Suprapubic skin (tissue), 4 donors: ENCODE results near the gene REG3A.

Experiments used
- POLR2A ChIP-seq, 2 donors: fragments of 450-650 bp; IDR thresholded peaks; one replicate each; pipeline ENCODE4 v1.6.1; 2017; ENCODE audit warnings: antibody characterized with exemption in 2 of 2, mild to moderate bottlenecking in 2 of 2, moderate library complexity in 2 of 2
- POLR2AphosphoS5 ChIP-seq, 3 donors: sonication (generic); formaldehyde crosslinking; IDR thresholded peaks; one replicate each; pipeline ENCODE4 v1.6.1; 2017; ENCODE audit warnings: antibody characterized with exemption in 3 of 3
- TF ChIP-seq, protein P1 (sequence below), 2 donors: fragments of 200-600 bp in 1 of 2; fragments of 450-650 bp in 1 of 2; sonication (generic) in 1 of 2; IDR thresholded peaks; one replicate each; pipeline ENCODE4 v1.5.1; 2016 to 2019; ENCODE audit warnings: antibody characterized with exemption in 2 of 2, mild to moderate bottlenecking in 1 of 2, moderate library complexity in 1 of 2

DNA sequence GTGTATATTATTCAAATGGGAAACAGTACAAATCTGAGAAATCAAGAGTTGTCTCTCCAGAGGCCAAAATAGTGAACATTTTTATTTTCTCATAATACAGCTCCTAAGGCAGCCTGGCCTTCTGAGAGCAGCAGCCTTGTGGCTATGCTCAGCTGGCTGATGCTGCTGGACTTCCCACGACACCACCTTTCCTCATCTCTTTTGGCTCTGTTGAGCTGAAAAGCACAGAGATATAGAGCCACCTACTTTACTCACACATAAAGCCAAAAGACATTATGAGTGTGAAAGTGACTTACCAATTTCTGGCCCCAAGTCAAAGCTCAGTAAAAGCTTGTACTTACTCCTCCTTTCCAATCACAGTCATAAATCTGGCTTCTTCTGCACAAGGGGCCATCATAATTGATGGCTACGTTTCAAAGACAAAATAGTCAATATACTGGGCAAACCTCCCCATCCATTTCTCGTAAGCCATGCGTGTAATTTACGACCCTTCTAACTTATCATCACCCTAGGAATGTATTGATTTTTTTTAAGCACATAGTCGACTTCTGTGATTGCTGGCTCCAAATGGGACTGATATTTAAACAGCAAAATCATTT, 18.6 kb upstream of the REG3A start:
- TF ChIP-seq, protein P1, sequence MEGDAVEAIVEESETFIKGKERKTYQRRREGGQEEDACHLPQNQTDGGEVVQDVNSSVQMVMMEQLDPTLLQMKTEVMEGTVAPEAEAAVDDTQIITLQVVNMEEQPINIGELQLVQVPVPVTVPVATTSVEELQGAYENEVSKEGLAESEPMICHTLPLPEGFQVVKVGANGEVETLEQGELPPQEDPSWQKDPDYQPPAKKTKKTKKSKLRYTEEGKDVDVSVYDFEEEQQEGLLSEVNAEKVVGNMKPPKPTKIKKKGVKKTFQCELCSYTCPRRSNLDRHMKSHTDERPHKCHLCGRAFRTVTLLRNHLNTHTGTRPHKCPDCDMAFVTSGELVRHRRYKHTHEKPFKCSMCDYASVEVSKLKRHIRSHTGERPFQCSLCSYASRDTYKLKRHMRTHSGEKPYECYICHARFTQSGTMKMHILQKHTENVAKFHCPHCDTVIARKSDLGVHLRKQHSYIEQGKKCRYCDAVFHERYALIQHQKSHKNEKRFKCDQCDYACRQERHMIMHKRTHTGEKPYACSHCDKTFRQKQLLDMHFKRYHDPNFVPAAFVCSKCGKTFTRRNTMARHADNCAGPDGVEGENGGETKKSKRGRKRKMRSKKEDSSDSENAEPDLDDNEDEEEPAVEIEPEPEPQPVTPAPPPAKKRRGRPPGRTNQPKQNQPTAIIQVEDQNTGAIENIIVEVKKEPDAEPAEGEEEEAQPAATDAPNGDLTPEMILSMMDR (IDR thresholded peaks at IDR 0.05), result no peak
- TF ChIP-seq POLR2A (IDR thresholded peaks at IDR 0.05) (no peak), POLR2AphosphoS5 (IDR thresholded peaks at IDR 0.05) (no peak)
